Nephron progenitor cell (in vitro differentiated cells): ENCODE results near the gene MRPS5.

Source experiments
- DNase-seq: peaks from one replicate; pipeline ENCODE4 v3.0.0; 2021
- H3K27ac Mint-ChIP-seq: 2 replicates; pipeline ENCODE4 v1.8.0; 2021; ENCODE audit warnings: mild to moderate bottlenecking, moderate library complexity, mixed read lengths
- H3K27me3 Mint-ChIP-seq: 2 replicates; pipeline ENCODE4 v1.8.0; 2021; ENCODE audit warnings: mild to moderate bottlenecking, low read depth, mixed read lengths; ENCODE audit not compliant: poor library complexity
- H3K36me3 Mint-ChIP-seq: 2 replicates; pipeline ENCODE4 v1.8.0; 2021; ENCODE audit warnings: low read depth, mixed read lengths
- H3K4me1 Mint-ChIP-seq: 2 replicates; pipeline ENCODE4 v1.8.0; 2021; ENCODE audit warnings: mixed read lengths
- H3K4me3 Mint-ChIP-seq: 2 replicates; pipeline ENCODE4 v1.8.0; 2021; ENCODE audit warnings: mild to moderate bottlenecking, moderate library complexity, mixed read lengths
- H3K9me3 Mint-ChIP-seq: 2 replicates; pipeline ENCODE4 v1.8.0; 2021; ENCODE audit warnings: mild to moderate bottlenecking, moderate library complexity, mixed read lengths
- CTCF ChIP-seq: fragments of 200-600 bp; sonication (generic); IDR thresholded peaks from 2 replicates; pipeline ENCODE4 v1.5.0; 2021; ENCODE audit warnings: antibody characterized with exemption

MRPS5 gene

GRCh38 chr2:95057535-95058370, 63.9 kb downstream of the MRPS5 start:
- no peak for TF ChIP-seq CTCF
- H3K27ac Mint-ChIP-seq: no peak overlapping the region
- peaks cover 10% of the 10 kb centered on the region for H3K9me3 Mint-ChIP-seq
- no peaks in the 10 kb centered on the region for H3K36me3 Mint-ChIP-seq
- no peak overlapping the region for H3K4me3 Mint-ChIP-seq
- no peak for DNase-seq
- H3K27me3 Mint-ChIP-seq: peaks cover 18% of the 10 kb centered on the region
- H3K4me1 Mint-ChIP-seq: peaks cover 44% of the 10 kb centered on the region

GRCh38 chr2:95056461-95057459, 64.8 kb downstream of the MRPS5 start:
- DNase-seq: no peak
- H3K9me3 Mint-ChIP-seq: peaks cover 5% of the 10 kb centered on the region

GRCh38 chr2:95056044-95056443, 65.6 kb downstream of the MRPS5 start:
- H3K4me3 Mint-ChIP-seq: no peak overlapping the region
- peaks cover 48% of the 10 kb centered on the region for H3K4me1 Mint-ChIP-seq

More at GRCh38 chr2:95056461-95057459, 64.8 kb downstream of the MRPS5 start:
- no peak for TF ChIP-seq CTCF
- Mint-ChIP-seq H3K27me3 (peaks cover 26% of the 10 kb centered on the region), H3K36me3 (no peaks in the 10 kb centered on the region), H3K4me3 (no peak overlapping the region), H3K4me1 (peaks cover 43% of the 10 kb centered on the region), H3K27ac (no peak overlapping the region)

GRCh38 chr2:95055262-95055661, 66.3 kb downstream of the MRPS5 start:
- H3K4me1 Mint-ChIP-seq: peaks cover 52% of the 10 kb centered on the region
- no peak overlapping the region for H3K4me3 Mint-ChIP-seq
- peaks cover 5% of the 10 kb centered on the region for H3K9me3 Mint-ChIP-seq
- DNase-seq: no peak
- H3K27ac Mint-ChIP-seq: no peak overlapping the region
- peaks cover 28% of the 10 kb centered on the region for H3K27me3 Mint-ChIP-seq
- TF ChIP-seq CTCF: no peak
- no peaks in the 10 kb centered on the region for H3K36me3 Mint-ChIP-seq

More at GRCh38 chr2:95056044-95056443, 65.6 kb downstream of the MRPS5 start:
- Mint-ChIP-seq H3K27me3 (peaks cover 26% of the 10 kb centered on the region), H3K27ac (no peak overlapping the region), H3K36me3 (no peaks in the 10 kb centered on the region), H3K9me3 (peaks cover 5% of the 10 kb centered on the region)
- no peak for TF ChIP-seq CTCF
- DNase-seq: no peak

- H3K27ac Mint-ChIP-seq: no peak overlapping the region
- no peak for DNase-seq
- no peak for TF ChIP-seq CTCF
- peaks cover 29% of the 10 kb centered on the region for H3K27me3 Mint-ChIP-seq
- no peaks in the 10 kb centered on the region for H3K36me3 Mint-ChIP-seq
- H3K9me3 Mint-ChIP-seq: peaks cover 5% of the 10 kb centered on the region
- H3K4me3 Mint-ChIP-seq: no peak overlapping the region
- H3K4me1 Mint-ChIP-seq: peaks cover 49% of the 10 kb centered on the region
These were observed 67.6 kb downstream of the MRPS5 start for GRCh38 chr2:95054016-95054415.
